Subcutaneous adipose tissue (tissue), 4 donors: ENCODE results near the gene RNASE8. TPM values are rescaled to one million over a fixed set of nuclear protein-coding genes. Genes with fewer than 3 reads are reported as not detected.

ENCODE experiments used
- CTCF ChIP-seq: fragments of 450-650 bp; IDR thresholded peaks from one replicate; pipeline ENCODE4 v1.5.1; 2016; ENCODE audit warnings: low read depth, mild to moderate bottlenecking, control low read depth, antibody characterized with exemption, moderate library complexity
- total RNA-seq, 4 donors: library from RNA; depleted of rRNA; stranded (reverse); fragments of >200 nt; gene quantifications; one replicate each; pipeline ENCODE4 v1.1.0, GENCODE V29; 2016

Gene RNASE8
- total RNA-seq, 4 donors from 2014 or later: not detected

GRCh38 chr14:21081521-21082142, 24.0 kb downstream of the RNASE8 start:
- TF ChIP-seq CTCF: no peak

- TF ChIP-seq CTCF: no peak
Observed at GRCh38 chr14:21083565-21084325, 26.1 kb downstream of the RNASE8 start.

- no peak for TF ChIP-seq CTCF
Observed at GRCh38 chr14:21084396-21084795, 26.8 kb downstream of the RNASE8 start.

- TF ChIP-seq CTCF: no peak
Observed at GRCh38 chr14:21084998-21085853, 27.6 kb downstream of the RNASE8 start.

GRCh38 chr14:21086908-21087293, 29.3 kb downstream of the RNASE8 start:
- no peak for TF ChIP-seq CTCF

- no peak for TF ChIP-seq CTCF
Observed at GRCh38 chr14:21087294-21088091, 29.9 kb downstream of the RNASE8 start.
